ENCODE data around the gene PCDHGC4.

PCDHGC4 gene

GRCh38 chr5:141512390-141512910 is 27.6 kb downstream of the PCDHGC4 start:
- peak overlapping the region; percentile 27 for H3K4me3 ChIP-seq (ENCODE audit: low read depth, low read length)
- TF ChIP-seq CTCF (IDR thresholded peaks at IDR 0.05; ENCODE audit: borderline replicate concordance, insufficient read depth, low read depth, low read length), result peak; percentile 91

- peak overlapping the region; percentile 50 for H3K4me3 ChIP-seq (ENCODE audit: low read depth, low read length)
- no peak for TF ChIP-seq CTCF (IDR thresholded peaks at IDR 0.05; ENCODE audit: borderline replicate concordance, insufficient read depth, low read depth, low read length)
Measured at GRCh38 chr5:141512911-141513626, 28.2 kb downstream of the PCDHGC4 start.

- TF ChIP-seq CTCF (IDR thresholded peaks at IDR 0.05; ENCODE audit: borderline replicate concordance, insufficient read depth, low read depth, low read length), result no peak
- H3K4me3 ChIP-seq (ENCODE audit: low read depth, low read length), result peak overlapping the region; percentile 50
Measured at GRCh38 chr5:141513627-141514329, 28.9 kb downstream of the PCDHGC4 start.

GRCh38 chr5:141514330-141515133 is 29.7 kb downstream of the PCDHGC4 start:
- no peak overlapping the region for H3K4me3 ChIP-seq (ENCODE audit: low read depth, low read length)
- no peak for TF ChIP-seq CTCF (IDR thresholded peaks at IDR 0.05; ENCODE audit: borderline replicate concordance, insufficient read depth, low read depth, low read length)

GRCh38 chr5:141515141-141515540 is 30.3 kb downstream of the PCDHGC4 start:
- H3K4me3 ChIP-seq (ENCODE audit: low read depth, low read length), result no peak overlapping the region
- TF ChIP-seq CTCF (IDR thresholded peaks at IDR 0.05; ENCODE audit: borderline replicate concordance, insufficient read depth, low read depth, low read length), result no peak

- H3K4me3 ChIP-seq (ENCODE audit: low read depth, low read length), result no peak overlapping the region
- TF ChIP-seq CTCF (IDR thresholded peaks at IDR 0.05; ENCODE audit: borderline replicate concordance, insufficient read depth, low read depth, low read length), result no peak
Measured at GRCh38 chr5:141515946-141516671, 31.3 kb downstream of the PCDHGC4 start.
